Activated T-helper 1 cell treated with Interleukin-2 at 50 U/mL for 16 hours (primary cell): ENCODE data around the gene MXD1.

Experiments
- DNase-seq: peaks from one replicate; pipeline ENCODE4 v3.0.0-alpha.2; 2020; ENCODE audit warnings: low read depth

The MXD1 gene

DNA sequence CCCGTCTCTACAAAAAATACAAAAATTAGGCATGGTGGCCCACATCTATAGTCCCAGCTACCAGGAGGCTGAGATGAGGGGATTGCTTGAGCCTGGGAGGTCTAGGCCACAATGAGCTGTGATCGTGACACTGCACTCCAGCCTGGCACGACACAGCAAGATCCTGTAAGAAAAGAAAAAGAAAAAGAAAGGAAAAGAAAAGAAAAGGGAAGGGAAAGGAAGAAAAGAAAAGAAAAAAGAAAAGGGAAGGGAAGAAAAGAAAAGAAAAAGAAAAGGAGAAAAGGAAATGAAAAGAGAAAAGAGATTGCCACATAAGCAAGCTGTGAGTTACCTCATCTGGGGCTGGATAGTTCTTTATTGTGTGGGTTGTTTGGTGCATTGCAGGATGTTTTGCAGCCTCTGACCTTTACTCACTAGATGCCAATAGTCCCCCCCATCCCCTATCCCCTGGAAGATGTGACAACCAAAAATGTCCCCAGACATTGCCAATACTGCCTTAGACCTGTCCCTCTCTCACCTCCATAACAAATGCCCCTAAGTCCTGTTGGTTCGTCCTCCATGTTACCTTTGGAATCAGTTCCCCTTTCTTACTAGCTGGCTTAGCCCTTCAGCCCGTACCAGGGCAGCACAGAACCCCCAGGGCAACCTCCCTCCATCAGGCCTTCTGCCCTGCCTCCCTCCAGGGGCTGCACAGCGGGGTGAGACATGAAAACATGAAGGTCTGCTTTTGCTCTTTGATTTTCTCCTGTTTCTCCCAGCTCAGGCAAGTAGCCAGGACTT is 37.6 kb downstream of the MXD1 start:
- no peak for DNase-seq

DNA sequence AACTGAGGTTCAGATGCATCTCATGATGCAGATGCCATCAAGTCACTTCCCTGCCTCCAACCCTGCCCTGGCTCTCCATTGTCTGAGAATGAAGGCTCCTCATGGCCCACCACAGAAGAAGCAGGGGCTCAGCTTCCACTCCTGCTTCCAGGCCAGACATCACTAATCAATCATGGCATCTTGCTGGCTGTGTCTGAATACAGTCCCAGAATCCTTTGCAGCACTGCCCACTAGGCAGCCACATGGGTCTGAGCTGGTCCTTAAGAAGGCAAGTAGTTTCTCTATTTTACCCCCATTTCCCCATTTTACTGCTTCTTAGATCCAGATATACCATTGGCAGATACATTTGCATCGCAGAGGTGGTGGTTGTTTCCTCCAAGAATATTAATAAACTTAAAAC is 39.2 kb downstream of the MXD1 start:
- no peak for DNase-seq

DNA sequence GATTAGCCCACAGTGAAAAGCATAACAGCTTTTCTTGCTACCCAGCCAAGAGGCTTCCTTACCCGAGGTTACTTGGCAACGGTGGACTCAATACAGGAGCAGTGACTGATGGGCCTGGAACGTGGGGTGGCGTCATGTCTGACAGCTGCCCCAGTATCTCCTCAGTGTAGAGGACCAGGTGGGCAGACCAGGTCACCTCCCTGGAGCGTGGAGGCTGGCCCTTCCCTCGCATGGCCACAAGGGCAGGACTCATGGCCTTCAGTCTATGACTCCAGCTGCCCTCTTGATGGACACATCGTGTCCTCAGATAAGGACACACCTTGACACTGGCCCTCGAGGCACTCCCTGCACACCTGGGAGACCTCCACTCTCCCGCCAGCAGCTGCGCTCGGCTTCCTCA is 40.1 kb downstream of the MXD1 start:
- no peak for DNase-seq

DNA sequence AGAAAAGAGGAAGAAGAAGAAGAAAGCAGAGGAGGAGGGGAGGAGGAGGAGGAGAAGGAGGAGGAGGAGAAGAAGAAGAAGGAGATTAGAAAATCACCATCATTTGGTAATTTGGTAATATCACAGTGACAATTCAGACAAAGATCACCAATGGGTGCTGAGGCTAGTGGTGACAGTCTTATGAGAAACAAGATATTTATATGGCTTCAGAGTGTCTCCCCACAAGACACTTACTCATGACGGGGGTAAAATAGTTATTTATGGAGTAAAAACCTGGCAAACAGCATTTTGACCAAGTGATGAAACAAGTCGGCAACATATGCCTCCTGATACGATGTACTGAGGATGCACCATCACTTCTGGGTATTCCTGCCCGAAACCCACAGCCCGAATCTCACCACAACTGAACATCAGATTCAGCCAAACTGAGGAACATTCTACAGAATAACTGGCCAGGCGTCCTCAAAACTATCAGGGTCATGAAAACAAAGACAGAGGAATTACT is 41.6 kb downstream of the MXD1 start:
- DNase-seq, result no peak

DNA sequence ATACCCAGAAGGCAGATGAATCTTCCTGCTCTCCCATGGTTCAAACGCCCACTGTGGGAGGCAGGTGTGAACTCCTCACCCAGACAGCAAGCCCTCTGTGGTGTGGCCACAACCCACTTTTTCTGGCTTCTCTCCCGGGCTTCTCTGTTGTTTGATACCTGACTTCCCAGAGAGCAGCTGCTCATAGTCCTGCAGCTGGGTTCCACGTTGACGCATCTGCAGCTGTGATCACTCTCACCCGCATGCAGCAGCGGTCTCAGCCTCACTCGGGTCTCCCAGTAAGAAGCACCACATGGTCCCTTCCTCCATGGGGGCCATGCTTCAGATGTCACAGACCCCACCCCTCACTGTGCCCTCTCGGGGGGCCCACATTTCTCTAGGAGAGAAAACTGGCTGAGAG is 43.1 kb downstream of the MXD1 start:
- no peak for DNase-seq

DNA sequence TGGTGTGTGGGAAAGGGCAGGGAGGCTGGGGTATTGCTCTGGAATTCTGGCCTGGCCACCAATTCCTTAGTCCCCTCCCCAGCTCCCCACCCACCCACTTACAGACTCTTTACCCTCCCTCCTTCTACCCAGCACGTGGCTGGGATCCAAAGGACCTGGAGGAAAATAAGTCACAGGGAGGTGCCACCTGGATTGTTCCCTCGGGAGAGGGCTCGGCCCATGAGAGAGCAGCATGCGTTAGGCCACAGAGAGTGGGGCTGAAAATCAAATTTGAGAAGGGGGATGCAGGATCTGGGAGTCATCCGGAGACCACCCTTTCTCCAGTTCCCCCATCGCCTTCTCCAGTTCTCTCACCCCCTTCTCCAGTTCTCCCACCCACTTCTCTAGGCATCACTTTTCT is 43.6 kb downstream of the MXD1 start:
- DNase-seq, result no peak

DNA sequence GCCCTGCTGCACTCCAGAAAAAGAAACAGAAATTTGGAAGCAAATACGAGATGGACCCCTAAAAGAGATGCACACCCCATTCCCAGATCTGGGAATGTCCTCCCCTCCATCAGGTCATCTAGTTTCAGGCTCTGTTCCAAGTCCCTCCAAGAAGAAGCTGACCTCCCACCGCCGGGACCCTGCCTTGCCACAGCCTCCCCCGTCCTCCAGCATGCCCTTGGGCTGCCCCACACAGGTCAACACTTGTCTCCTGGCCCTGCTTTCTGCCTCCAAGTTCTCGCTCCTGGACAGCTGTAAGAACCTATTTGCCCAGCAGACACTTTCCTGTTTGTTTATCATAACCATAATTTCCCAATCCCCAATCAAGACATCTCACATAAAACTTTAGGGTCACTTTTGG is 44.5 kb downstream of the MXD1 start:
- DNase-seq, result no peak

DNA sequence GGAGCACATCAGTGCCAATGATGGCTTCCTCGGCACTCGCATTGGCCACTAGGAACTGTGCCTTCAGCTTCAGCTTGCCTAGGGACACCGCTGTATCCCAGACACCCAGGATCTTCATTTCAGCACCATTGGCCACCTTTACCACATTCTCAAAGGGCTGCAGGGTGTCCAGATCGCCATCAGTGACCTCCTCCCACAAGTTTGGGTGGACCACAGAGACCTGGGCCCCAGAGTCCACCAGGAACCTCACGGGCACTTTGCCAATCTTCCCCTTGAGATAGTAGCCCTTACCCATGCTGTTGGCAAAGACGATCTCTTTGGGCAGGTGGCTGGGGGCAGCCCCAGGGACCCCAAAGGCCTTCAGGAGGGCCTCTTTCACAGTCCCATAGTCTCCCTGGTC is 45.9 kb downstream of the MXD1 start:
- DNase-seq, result no peak

DNA sequence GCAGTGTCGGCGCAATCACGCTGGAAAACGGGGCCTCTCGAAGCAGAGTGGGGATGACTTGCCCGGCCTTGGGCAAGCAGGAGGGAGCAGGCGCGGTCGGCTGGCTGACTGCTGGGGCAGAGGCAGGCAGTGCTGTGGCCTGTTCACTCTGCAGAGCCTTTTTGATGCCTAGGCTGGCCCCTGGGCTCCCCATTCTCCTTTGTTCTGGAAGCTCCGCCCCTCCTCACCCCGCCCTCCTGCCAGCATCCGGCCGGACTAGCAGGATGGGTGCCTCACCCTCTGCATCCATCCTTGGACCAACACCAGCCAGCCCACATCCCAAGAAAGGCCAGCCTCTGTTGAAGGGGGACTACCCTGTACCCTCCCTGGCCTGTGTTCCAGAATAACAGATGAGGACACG is 46.6 kb downstream of the MXD1 start, which contains the start of gene ASPRV1:
ASPRV1 (minus strand) TSS at position 136 of the 400 bp plus-strand sequence. CDS start 195 bp downstream, outside the sequence.
- no peak for DNase-seq

DNA sequence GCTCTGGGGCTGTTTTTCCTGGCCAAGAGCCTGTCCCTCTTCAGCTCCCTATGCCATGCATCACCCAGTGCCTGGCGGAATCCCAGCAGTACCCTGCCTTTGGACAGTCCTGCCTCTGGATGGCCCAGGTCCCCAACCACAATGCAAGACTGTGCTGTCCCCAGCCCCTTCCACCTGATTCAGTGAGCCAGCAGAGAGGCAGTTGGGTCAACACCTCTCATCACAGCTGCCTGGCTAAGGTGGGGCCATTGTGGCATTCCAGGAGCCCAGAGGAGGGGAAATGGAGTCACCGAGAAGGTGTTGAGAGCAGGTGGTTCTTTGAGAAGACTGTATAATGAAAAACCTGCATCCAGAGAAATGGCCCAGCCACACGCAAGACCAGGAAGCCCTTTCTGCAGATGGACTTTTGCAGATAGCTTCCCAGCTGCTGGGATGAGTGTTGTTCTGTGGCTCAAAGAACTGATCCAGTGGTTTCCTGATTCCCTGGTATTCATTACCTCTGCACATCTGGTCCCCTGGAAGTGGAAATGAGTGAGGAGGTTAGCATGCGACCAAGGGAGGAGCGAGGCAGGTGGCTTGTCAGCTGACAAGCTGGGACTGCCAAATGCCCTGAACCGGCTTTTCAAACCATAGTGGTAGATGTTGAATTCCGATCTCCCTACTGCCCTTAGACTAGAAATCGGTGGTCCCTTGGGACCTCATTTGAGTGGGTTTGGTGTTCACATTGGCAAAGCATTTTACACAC is 48.2 kb downstream of the MXD1 start:
- no peak for DNase-seq

DNA sequence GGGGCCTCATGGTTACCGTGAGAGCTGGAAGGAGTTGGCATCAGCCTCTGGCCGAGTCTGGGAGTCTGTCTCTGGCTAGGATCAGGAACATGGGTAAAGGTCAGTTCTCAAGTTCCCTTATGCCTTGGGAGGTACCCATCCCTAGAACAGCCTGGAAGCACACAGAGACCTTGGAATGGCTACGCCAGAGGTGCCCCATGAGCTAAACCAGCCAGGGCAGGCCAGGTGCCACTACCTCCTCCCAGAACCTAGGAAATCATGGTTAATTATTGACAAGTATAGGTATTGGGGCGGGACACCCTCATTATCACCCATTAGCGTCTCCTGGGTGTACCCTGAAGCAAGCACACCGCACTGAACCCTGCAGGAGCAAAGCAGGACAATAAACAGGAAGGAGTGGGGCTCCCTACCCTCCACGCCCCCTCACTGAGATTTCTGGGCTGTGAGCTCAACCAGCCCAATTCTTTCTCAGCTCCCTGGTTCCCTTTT is 49.5 kb downstream of the MXD1 start:
- DNase-seq, result no peak

DNA sequence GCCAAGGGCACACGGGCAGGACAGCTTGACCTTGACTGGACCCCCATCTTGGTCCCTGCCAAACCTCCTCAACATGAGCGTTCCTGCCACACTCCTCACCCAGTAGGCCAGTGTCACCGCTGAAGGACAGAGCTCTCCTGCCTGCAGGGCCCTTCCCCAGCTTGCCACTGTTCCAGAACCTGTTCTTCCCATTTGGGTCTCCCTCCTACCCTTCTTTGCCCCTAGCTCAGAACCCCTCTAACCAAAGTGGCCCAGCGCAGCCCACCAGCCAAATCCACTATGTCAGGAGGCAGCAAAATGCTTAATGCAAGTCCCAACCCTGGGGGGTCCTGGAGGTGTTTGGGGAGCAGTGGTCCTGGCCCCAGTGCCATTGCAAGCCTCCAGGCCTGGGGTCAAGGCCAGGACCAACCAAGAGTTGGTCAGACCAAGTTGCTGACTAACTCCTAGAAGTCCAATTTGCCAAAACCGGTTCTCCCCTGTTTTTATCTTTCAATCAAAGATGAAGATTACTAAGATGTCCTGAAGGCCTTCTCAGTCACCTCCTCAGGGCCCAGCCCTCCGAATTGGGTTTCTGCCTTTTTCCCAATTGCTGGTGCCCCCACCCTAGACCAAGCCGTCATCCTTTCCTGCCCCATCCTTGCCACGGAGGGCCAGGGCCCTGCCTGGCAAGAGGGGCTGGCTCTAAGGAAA is 51.0 kb downstream of the MXD1 start:
- DNase-seq, result no peak

DNA sequence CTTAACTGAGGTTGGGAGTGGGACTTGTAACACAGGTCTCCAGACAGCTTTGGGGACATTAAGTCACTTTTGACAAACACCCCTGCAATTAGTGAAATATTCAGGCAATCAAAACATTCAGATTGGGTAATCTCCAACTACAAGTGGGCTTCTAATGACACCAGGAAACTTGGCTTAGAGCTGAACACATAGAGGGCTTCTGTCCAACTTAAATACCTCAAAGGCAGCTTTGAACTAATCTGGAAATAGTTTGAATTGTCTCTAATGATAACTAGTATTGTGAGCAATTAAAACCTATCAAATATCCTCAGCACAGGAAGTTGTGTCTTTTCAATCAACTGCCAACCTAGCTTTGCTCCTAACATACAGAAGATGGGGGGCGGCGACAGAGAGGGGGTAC is 51.6 kb downstream of the MXD1 start:
- no peak for DNase-seq

DNA sequence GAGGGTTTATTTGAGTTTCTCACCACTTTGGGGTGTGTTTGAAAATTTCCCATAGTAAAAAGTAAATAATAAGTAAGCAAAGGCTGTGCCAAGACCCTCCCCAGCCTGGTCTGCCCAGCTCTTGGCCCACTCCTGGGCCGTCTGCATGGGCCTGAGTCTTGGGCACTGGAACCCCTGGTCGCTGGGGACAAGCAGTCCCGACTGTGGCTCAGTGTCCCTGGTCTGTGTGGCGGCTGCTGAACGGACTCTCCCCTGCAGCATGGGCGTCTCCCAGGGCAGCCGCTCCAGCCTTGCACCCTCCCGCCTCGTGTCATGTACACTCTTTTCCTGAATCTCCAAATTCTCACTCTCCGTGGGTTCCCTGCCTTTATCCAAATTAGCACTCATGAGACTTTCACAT is 53.7 kb downstream of the MXD1 start:
- no peak for DNase-seq

DNA sequence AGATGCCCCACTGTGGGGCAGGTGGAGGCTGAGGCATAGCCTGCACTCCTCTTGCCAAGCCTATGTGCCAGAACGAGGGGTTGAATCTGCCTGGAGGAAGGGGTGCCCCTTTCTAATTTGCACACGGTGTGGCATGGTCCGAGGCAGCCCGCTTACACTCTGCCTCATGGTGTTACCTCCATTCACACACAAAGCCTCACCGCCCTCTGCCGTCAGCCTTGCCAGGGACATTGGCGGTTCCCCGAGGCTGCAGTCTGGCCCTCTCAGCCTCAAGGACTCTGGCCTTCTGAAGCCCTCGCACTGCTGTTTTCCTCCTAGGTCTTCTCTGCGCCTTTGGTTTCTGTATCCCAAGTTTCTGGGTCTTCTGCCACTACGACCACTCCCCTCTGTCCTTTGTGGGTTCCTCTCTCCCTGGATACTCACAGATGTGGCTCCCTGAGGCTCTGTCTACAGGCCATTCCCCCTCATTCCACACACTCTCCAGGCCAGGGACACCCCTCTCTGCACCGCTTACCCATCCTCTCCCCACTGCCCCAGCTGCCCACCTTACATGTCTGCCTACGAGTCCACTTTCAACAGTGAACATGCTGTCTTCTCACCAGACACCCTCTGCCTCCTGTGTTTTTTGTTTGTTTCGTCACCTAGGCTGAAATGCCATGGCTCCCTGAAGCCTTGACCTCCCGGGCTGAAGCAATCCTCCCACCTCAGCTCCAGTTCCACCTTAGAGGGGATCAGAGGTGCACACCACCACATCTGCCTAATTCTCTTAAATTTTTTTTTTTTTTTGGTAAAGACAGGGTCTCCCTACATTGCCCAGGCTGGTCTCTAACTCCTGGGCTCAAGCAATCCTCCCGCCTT is 54.4 kb downstream of the MXD1 start:
- DNase-seq, result no peak

DNA sequence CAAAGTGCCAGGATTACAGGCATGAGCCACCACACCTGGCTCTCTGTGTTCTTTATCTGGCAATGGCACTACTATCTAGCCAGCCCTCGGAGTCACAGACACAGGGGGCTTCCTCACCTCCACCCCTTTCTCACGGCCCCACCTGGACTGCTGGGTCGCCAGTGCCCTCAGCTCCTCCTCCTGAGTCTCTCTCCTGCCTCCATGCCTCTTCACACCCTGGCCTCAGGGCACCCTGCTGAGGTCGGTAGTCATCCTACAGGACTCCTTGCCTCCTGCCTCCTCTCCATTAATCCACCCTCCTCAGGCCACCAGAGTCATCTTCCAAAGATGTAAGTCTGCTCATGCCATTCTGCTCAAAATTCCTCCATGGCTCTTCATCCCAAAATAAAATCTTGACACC is 55.1 kb downstream of the MXD1 start:
- DNase-seq, result no peak

DNA sequence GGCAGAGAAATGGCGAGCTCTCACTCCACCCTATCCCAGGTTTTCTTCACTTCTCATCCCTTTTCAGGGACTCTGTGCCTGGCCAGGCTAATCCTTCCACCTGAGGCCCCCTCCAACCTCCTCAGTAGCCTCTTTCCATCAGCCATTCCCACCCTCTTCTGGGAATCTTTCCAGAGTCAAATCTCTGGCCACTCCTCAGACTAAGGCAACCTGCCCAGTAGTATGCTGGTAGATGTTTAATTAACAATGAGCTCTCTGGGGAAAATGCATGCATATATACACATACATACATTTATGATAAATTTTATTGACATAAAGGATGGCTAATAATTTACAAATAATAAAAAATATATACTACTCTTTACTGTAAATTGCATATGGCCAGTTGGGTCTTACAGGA is 57.9 kb downstream of the MXD1 start:
- no peak for DNase-seq

DNA sequence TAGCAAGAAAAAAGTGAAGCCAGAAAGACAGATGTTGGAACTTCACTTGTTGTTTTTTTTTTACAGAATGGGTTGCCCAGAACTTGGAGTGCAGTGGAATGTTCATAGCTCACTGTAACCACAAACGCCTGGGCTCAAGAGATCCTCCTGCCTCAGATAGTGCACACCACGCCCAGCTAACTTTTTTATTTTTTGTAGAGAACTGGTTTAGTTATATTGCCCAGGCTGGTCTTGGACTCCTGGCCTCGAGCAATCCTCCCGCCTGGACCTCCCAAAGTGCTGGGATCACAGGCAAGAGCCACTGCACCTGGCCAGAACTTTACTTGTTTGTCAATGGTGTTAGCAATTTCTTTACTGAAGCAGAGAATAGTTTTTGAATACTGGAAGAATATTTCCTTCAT is 58.4 kb downstream of the MXD1 start:
- DNase-seq, result no peak

DNA sequence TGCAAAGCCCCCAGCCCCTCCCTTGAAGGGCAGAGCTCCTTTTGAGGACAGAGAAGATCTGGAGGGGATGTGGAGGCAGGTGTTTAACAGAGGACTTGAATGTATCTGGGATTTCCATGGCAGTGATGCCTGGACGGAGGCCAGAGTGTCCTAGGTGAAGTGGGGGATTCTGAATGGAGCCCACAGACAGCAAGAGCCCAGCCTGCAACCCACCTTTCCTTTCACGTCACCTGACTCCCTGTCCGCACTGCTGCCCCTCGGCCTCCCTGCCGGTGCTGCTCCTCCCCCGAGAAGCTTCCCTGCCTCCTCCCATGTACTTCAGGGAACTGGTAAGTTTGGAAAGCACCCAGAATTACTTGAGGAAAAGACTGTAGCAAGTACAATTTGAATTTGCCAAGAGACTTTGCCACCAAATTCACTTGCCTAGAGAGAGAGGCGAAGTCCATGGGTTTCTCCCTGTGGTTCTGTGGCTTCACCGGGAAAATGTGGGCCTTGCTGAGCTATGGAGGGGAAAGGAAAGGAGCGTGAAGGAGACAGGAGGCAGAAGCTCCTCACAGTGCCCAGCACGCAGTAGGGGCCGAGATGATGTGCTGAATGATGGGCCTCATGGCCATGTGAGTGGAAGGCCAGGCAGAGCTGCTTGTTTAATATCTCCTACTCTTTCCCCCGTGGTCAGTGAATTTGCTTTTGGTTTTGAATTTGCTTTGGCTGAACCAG is 60.4 kb downstream of the MXD1 start:
- DNase-seq, result no peak

DNA sequence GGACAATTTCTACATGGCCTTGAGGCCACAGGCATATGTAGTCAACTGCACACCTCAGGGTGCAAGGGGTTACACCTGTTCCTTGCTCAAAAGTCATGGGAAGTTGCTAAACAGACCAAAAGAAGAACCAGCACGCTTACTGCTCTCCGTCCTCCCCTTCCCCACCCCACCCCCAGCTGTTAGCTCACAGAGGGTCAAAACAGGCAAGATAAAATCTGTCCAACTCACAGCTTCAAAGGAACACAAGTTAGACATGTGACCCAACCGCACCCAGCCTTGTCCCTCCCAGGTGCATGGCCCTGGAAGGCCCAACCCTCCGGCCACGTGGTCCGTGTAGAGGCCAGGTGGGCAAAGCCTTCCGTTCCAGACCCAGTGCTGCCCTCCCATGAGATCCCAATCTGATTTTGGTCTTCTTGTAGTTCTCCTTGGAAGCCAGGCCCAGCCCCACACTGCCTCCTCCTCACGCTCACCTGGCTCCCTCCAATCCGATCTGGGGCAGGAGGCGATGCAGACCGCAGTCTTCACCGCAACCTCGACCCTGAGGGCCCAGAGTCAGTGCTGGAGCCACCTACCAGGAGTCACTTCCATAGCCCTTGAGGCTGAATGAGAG is 61.0 kb downstream of the MXD1 start:
- no peak for DNase-seq

DNA sequence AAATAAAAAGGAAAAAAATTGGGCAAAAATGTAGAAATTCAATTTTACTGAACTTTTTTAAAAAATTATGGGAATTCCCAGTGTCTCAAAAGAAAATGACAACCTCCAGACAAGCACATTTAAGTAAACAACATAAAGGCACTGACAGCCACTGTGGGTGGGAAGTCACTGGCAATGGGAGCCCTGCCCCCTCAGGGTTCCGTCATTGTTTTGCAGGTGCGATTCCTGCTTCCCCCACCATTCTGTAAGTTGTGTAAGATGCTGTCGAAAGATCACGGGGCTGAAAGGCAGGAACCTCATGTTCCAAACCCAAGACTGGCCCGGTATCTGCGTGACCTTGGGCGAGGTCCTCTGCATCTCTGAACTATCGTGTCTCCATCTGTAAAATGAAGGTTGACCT is 62.3 kb downstream of the MXD1 start:
- DNase-seq, result no peak
